ENCODE data around the gene CACNA1C.

The CACNA1C gene

GRCh38 chr12:2574355-2574935, 521.7 kb downstream of the CACNA1C start:
- peak in 1 of 2 experiments; percentile 53 for DNase-seq

GRCh38 chr12:2575245-2575644, 522.5 kb downstream of the CACNA1C start:
- DNase-seq, result no peak

GRCh38 chr12:2578211-2578610, 525.4 kb downstream of the CACNA1C start:
- DNase-seq, result no peak

- DNase-seq, result no peak
Measured at GRCh38 chr12:2578772-2579171, 526.0 kb downstream of the CACNA1C start.

GRCh38 chr12:2580821-2581220, 528.0 kb downstream of the CACNA1C start:
- DNase-seq, result no peak

- DNase-seq, result no peak
Measured at GRCh38 chr12:2581293-2582045, 528.7 kb downstream of the CACNA1C start.

- no peak for DNase-seq
Measured at GRCh38 chr12:2582631-2583030, 529.8 kb downstream of the CACNA1C start.

GRCh38 chr12:2583091-2583497, 530.3 kb downstream of the CACNA1C start:
- DNase-seq, result peak; percentile 25 to 54

- no peak for DNase-seq
Measured at GRCh38 chr12:2583642-2584401, 531.0 kb downstream of the CACNA1C start.

- peak; percentile 87 to 97 for DNase-seq
Measured at GRCh38 chr12:2586156-2587038, 533.6 kb downstream of the CACNA1C start.

GRCh38 chr12:2588345-2588744, 535.6 kb downstream of the CACNA1C start:
- no peak for DNase-seq

GRCh38 chr12:2589381-2589780, 536.6 kb downstream of the CACNA1C start:
- no peak for DNase-seq

GRCh38 chr12:2593045-2593444, 540.3 kb downstream of the CACNA1C start:
- no peak for DNase-seq

GRCh38 chr12:2596441-2596840, 543.7 kb downstream of the CACNA1C start:
- DNase-seq, result peak in 1 of 2 experiments; percentile 44

GRCh38 chr12:2605301-2605700, 552.5 kb downstream of the CACNA1C start:
- no peak for DNase-seq

GRCh38 chr12:2606186-2606910, 553.6 kb downstream of the CACNA1C start:
- no peak for DNase-seq

- DNase-seq, result no peak
Measured at GRCh38 chr12:2607881-2608607, 555.3 kb downstream of the CACNA1C start.

GRCh38 chr12:2608608-2608945, 555.8 kb downstream of the CACNA1C start:
- DNase-seq, result no peak

GRCh38 chr12:2609020-2609419, 556.2 kb downstream of the CACNA1C start:
- DNase-seq, result no peak

- no peak for DNase-seq
Measured at GRCh38 chr12:2610358-2610757, 557.6 kb downstream of the CACNA1C start.

GRCh38 chr12:2613326-2614073, 560.7 kb downstream of the CACNA1C start:
- DNase-seq, result no peak

Data from NCI-H524 (cell line).